ENCODE data around the gene PLEKHN1. TPM values are rescaled to one million over a fixed set of nuclear protein-coding genes. Genes with fewer than 3 reads are reported as not detected.

Gene PLEKHN1
- total and polyA plus RNA-seq, 2 donors (not counting 3 experiments of a cell fraction or from before 2014, with no cell fraction given), result 0.29 to 0.88 TPM

GRCh38 chr1:991895-992294 is 25.6 kb downstream of the PLEKHN1 start:
- no peak overlapping the region for H3K27ac ChIP-seq (ENCODE audit: insufficient read depth, low read depth, low read length)
- no peak overlapping the region for H2AFZ ChIP-seq (ENCODE audit: low read depth, low read length)
- H3K4me2 ChIP-seq (ENCODE audit: insufficient read depth, low read length), result no peak overlapping the region
- dilution Hi-C loops (cut with MboI; ENCODE audit: extremely low pct_ligation_motif_present, low sequenced_read_pairs) (no loop called here), intact Hi-C loops (cut with micrococcal nuclease) (no loop called here)
- ChIA-PET POLR2A (no interaction called here), CTCF (interaction anchor here (2.5 to 3.9 kb wide), 2 partner anchors 8 to 10 kb away, joined by 11 to 25 read pairs; no protein-coding TSS in a partner anchor)
- no peaks in the 10 kb centered on the region for H3K36me3 ChIP-seq (ENCODE audit: control insufficient read depth in 2 of 2, extremely low read depth in 1 of 2, insufficient read depth in 2 of 2, low read length in 2 of 2)
- H4K20me1 ChIP-seq (replicated peaks; ENCODE audit: control insufficient read depth, extremely low read depth, insufficient read depth, low read length), result no peaks in the 10 kb centered on the region
- no peaks in the 10 kb centered on the region for H3K79me2 ChIP-seq (ENCODE audit: control insufficient read depth, insufficient read depth, low read length)
- BruUV-seq (replicated peaks), result no TSS peak
- no peak overlapping the region for H3K9ac ChIP-seq (replicated peaks; ENCODE audit: extremely low read depth, insufficient read depth, low read length)
- no peaks in the 10 kb centered on the region for H3K4me1 ChIP-seq (ENCODE audit: control insufficient read depth, extremely low read depth, insufficient read depth, low read length)
- no peaks in the 10 kb centered on the region for H3K9me3 ChIP-seq (replicated peaks; ENCODE audit: control insufficient read depth, insufficient read depth, low read length)
- DNase-seq (ENCODE audit: low read depth, low spot score) (no peak), FAIRE-seq (no peak)
- H3K9me1 ChIP-seq (replicated peaks; ENCODE audit: control insufficient read depth, extremely low read depth, insufficient read depth, low read length), result no peaks in the 10 kb centered on the region
- TF ChIP-seq MYC (IDR thresholded peaks at IDR 0.05; ENCODE audit: low read depth, low read length), result no peak
- no peak for TF ChIP-seq CTCF (IDR thresholded peaks at IDR 0.05; ENCODE audit: extremely low read depth in 1 of 2, insufficient read depth in 1 of 2, low read depth in 1 of 2, low read length in 2 of 2)
- TF ChIP-seq JUN (IDR thresholded peaks at IDR 0.05; ENCODE audit: borderline replicate concordance, insufficient read depth, insufficient read length, low read depth), result no peak
- TF ChIP-seq FOS (IDR thresholded peaks at IDR 0.05; ENCODE audit: borderline replicate concordance, insufficient read depth, low read length), result no peak
- TF ChIP-seq GATA2 (IDR thresholded peaks at IDR 0.05; ENCODE audit: insufficient read depth, insufficient read length, low read depth, low read length), result no peak
- no peak for TF ChIP-seq POLR2AphosphoS5 (IDR thresholded peaks at IDR 0.05; ENCODE audit: insufficient read depth, low read depth, low read length)
- no peak for TF ChIP-seq MAX (IDR thresholded peaks at IDR 0.05; ENCODE audit: insufficient read depth, insufficient read length)
- TF ChIP-seq POLR2A (IDR thresholded peaks at IDR 0.05; ENCODE audit: low read depth, low read length), result no peak
- TF ChIP-seq EZH2 (IDR thresholded peaks at IDR 0.05; ENCODE audit: borderline replicate concordance, low read depth, low read length, severe bottlenecking), result no peak
- H3K27me3 ChIP-seq (ENCODE audit: control insufficient read depth in 2 of 2, insufficient read depth in 2 of 2, low read length in 2 of 2), result peaks cover 0 to 3% of the 10 kb centered on the region in 2 experiments
- H3K4me3 ChIP-seq (replicated peaks in 1 of 3; ENCODE audit: insufficient read depth in 1 of 3, low read depth in 1 of 3, low read length in 3 of 3), result no peak overlapping the region

Data from endothelial cell of umbilical vein (primary cell).